ENCODE results near the gene ABLIM1. TPM values are rescaled to one million over a fixed set of nuclear protein-coding genes. Genes with fewer than 3 reads are reported as not detected.

ABLIM1 gene
- total RNA-seq, 1 experiment from 2014 or later = 79.3 TPM

DNA sequence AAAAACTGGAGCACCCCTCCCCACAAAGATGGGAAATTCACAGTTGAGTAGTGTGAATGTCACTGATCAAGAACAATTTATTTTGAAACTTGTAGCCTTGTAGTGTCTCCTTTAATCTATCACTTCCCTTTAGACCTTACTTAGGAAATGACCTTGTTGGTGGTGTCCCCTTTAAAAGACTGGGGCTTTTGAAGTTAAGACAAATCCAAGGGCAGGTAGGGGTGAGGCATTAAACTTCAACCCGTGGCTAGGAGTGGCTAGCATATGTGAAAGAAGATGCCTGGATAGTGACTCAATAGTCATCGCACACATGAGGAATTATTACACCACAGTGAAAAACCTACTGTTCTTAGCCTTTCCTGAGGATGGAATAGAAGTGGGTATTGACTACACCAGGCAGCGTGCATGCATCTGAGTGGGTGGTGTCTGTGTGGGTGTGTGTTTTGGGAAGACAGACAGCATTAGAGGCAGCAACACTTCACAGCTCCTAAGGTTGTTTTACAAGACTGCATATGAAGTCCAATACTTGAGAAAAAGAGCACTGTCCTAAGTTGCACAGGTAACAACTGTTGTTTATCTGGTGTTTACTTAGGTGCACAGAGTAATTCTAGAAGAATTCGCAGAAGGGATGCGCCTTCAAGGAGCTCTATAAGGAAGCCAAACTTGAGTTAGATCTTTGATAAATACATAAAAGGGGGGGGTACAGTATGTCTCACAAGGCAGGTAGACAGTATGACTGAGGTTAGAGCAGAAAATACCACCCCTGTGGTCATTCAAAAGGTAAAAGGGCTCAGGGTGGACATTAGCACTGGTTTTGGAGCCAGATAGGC is 32.9 kb downstream of the ABLIM1 start:
- intact Hi-C loops (cut with micrococcal nuclease; ENCODE audit: unreplicated experiment) = loop anchor here (2.0 kb wide), 1 partner anchor 60 kb away; no protein-coding TSS in a partner anchor
- ChIA-PET POLR2A (no interaction called here), CTCF (no interaction called here)
- H3K4me3 ChIP-seq (ENCODE audit: low read depth, low read length) = no peak overlapping the region
- H3K27me3 Mint-ChIP-seq (ENCODE audit: insufficient read depth, unreplicated experiment) = no peaks in the 10 kb centered on the region
- H3K4me1 Mint-ChIP-seq (ENCODE audit: low read depth, unreplicated experiment) = peaks cover 47% of the 10 kb centered on the region
- H3K36me3 Mint-ChIP-seq (ENCODE audit: insufficient read depth, unreplicated experiment) = peaks cover 6% of the 10 kb centered on the region
- H3K27ac Mint-ChIP-seq (ENCODE audit: unreplicated experiment) = peak overlapping the region; percentile 35
- BruUV-seq (replicated peaks) = no TSS peak
- no peaks in the 10 kb centered on the region for H3K9me3 ChIP-seq
- H3K27me3 ChIP-seq (replicated peaks; ENCODE audit: control insufficient read depth, insufficient read depth, low read length) = no peaks in the 10 kb centered on the region
- DNase-seq = no peak
- TF ChIP-seq, protein P1, sequence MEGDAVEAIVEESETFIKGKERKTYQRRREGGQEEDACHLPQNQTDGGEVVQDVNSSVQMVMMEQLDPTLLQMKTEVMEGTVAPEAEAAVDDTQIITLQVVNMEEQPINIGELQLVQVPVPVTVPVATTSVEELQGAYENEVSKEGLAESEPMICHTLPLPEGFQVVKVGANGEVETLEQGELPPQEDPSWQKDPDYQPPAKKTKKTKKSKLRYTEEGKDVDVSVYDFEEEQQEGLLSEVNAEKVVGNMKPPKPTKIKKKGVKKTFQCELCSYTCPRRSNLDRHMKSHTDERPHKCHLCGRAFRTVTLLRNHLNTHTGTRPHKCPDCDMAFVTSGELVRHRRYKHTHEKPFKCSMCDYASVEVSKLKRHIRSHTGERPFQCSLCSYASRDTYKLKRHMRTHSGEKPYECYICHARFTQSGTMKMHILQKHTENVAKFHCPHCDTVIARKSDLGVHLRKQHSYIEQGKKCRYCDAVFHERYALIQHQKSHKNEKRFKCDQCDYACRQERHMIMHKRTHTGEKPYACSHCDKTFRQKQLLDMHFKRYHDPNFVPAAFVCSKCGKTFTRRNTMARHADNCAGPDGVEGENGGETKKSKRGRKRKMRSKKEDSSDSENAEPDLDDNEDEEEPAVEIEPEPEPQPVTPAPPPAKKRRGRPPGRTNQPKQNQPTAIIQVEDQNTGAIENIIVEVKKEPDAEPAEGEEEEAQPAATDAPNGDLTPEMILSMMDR (IDR thresholded peaks at IDR 0.05; ENCODE audit: insufficient read depth in 1 of 2, low read depth in 1 of 2, low read length in 1 of 2, severe bottlenecking in 1 of 2, unreplicated experiment in 1 of 2) = no peak
- H3K4me3 Mint-ChIP-seq (ENCODE audit: unreplicated experiment) = no peak overlapping the region
- no peaks in the 10 kb centered on the region for H3K36me3 ChIP-seq (ENCODE audit: control insufficient read depth, insufficient read depth, low read length)
- peaks cover 47% of the 10 kb centered on the region for H3K4me1 ChIP-seq
- H3K9me3 Mint-ChIP-seq (ENCODE audit: unreplicated experiment) = no peaks in the 10 kb centered on the region

DNA sequence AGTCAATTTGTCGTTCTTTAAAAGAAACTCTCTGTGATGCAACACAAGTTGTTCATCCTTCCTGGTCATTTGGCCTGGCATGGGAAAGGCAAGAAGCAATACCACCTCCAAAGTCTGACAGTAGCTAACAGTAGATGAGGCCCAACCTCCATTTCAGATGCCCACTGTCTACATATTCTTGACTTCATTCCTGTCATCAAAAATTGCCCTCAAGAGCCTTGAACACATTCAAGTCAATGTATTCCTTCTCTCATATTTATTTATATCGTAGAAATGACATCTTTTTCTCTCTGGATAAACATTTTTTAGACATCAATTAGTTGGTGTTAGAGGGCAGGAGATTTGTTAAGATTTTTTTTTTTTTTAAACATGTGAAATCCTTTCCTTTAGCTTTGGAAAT is 33.7 kb downstream of the ABLIM1 start:
- peaks cover 6% of the 10 kb centered on the region for H3K36me3 Mint-ChIP-seq (ENCODE audit: insufficient read depth, unreplicated experiment)
- no peak for DNase-seq
- H3K36me3 ChIP-seq (ENCODE audit: control insufficient read depth, insufficient read depth, low read length) = no peaks in the 10 kb centered on the region
- intact Hi-C loops (cut with micrococcal nuclease; ENCODE audit: unreplicated experiment) = loop anchor here (2.0 kb wide), 1 partner anchor 60 kb away; no protein-coding TSS in a partner anchor
- no peaks in the 10 kb centered on the region for H3K27me3 ChIP-seq (replicated peaks; ENCODE audit: control insufficient read depth, insufficient read depth, low read length)
- H3K4me1 Mint-ChIP-seq (ENCODE audit: low read depth, unreplicated experiment) = peaks cover 39% of the 10 kb centered on the region
- ChIA-PET POLR2A (no interaction called here), CTCF (interaction anchor here (1.4 kb wide), 1 partner anchor 8 kb away, joined by 3 read pairs; no protein-coding TSS in a partner anchor)
- no peak overlapping the region for H3K4me3 ChIP-seq (ENCODE audit: low read depth, low read length)
- peak overlapping the region; percentile 49 for H3K27ac Mint-ChIP-seq (ENCODE audit: unreplicated experiment)
- no peaks in the 10 kb centered on the region for H3K9me3 ChIP-seq
- no TSS peak for BruUV-seq (replicated peaks)
- TF ChIP-seq, protein P1 (IDR thresholded peaks at IDR 0.05; ENCODE audit: insufficient read depth in 1 of 2, low read depth in 1 of 2, low read length in 1 of 2, severe bottlenecking in 1 of 2, unreplicated experiment in 1 of 2) = no peak
- H3K4me1 ChIP-seq = peaks cover 41% of the 10 kb centered on the region
- no peaks in the 10 kb centered on the region for H3K9me3 Mint-ChIP-seq (ENCODE audit: unreplicated experiment)
- H3K27me3 Mint-ChIP-seq (ENCODE audit: insufficient read depth, unreplicated experiment) = no peaks in the 10 kb centered on the region
- H3K4me3 Mint-ChIP-seq (ENCODE audit: unreplicated experiment) = no peak overlapping the region

DNA sequence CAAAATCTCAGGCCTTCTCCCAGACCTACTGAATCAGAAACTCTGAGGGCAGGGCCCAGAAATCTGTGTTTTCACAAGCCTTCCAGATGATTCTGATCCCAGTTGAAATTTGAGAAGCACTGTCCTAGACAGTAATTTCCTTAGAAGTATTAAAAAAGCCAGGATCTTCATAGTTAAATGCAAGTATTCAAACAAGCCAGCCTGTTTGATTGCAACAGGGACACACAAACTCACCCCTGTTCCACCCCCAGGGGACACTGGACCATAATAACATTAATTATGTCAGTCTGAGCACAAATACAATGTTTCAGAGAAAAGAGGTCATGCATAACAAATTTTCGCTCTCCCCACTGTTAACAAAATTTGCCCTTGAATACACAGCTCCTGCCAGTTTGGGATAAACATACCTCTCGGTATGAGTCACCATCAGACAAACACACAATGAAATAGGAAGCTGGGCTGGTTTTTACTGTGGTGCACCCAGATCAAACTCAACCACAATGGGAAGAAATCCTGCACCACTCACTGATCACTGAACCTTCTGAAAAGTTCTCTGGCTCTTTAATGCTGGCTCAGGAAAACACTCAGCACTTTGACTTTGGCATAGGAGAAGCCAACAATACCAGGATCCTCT is 34.3 kb downstream of the ABLIM1 start:
- TF ChIP-seq, protein P1 (IDR thresholded peaks at IDR 0.05; ENCODE audit: insufficient read depth in 1 of 2, low read depth in 1 of 2, low read length in 1 of 2, severe bottlenecking in 1 of 2, unreplicated experiment in 1 of 2) = no peak
- Mint-ChIP-seq H3K36me3 (ENCODE audit: insufficient read depth, unreplicated experiment) (peaks cover 11% of the 10 kb centered on the region), H3K27ac (ENCODE audit: unreplicated experiment) (peak overlapping the region; percentile 49), H3K27me3 (ENCODE audit: insufficient read depth, unreplicated experiment) (no peaks in the 10 kb centered on the region), H3K9me3 (ENCODE audit: unreplicated experiment) (no peaks in the 10 kb centered on the region), H3K4me1 (ENCODE audit: low read depth, unreplicated experiment) (peaks cover 38% of the 10 kb centered on the region), H3K4me3 (ENCODE audit: unreplicated experiment) (no peak overlapping the region)
- Histone ChIP-seq H3K4me3 (ENCODE audit: low read depth, low read length) (no peak overlapping the region), H3K27me3 (replicated peaks; ENCODE audit: control insufficient read depth, insufficient read depth, low read length) (no peaks in the 10 kb centered on the region), H3K9me3 (no peaks in the 10 kb centered on the region), H3K4me1 (peaks cover 41% of the 10 kb centered on the region), H3K36me3 (ENCODE audit: control insufficient read depth, insufficient read depth, low read length) (no peaks in the 10 kb centered on the region)
- ChIA-PET POLR2A (no interaction called here), CTCF (interaction anchor here (1.4 kb wide), 1 partner anchor 8 kb away, joined by 3 read pairs; no protein-coding TSS in a partner anchor)
- intact Hi-C loops (cut with micrococcal nuclease; ENCODE audit: unreplicated experiment) = loop anchor here (2.0 kb wide), 1 partner anchor 61 kb away; no protein-coding TSS in a partner anchor
- no TSS peak for BruUV-seq (replicated peaks)
- DNase-seq = peak in 1 of 2 experiments; percentile 47
